HEK293 (cell line): ENCODE results near the gene CDX1.

Experiments used
- KLF8 ChIP-seq: fragments of 450-650 bp; formaldehyde crosslinking; IDR thresholded peaks from 2 replicates; pipeline ENCODE4 v1.5.1; 2016; ENCODE audit warnings: missing biosample characterization, missing genetic modification characterization
- REST ChIP-seq: fragments of 450-650 bp; formaldehyde crosslinking; IDR thresholded peaks from 2 replicates; pipeline ENCODE4 v1.5.1; 2016; ENCODE audit warnings: missing biosample characterization, missing genetic modification characterization
- SETDB1 ChIP-seq: IDR thresholded peaks from one replicate; pipeline ENCODE4 v1.6.1; 2017; ENCODE audit warnings: mild to moderate bottlenecking, low read length, moderate library complexity, mixed read lengths; ENCODE audit not compliant: insufficient read length
- YY2 ChIP-seq: fragments of 450-650 bp; formaldehyde crosslinking; IDR thresholded peaks from 2 replicates; pipeline ENCODE4 v1.5.1; 2016; ENCODE audit warnings: missing biosample characterization, missing genetic modification characterization
- ZBTB17 ChIP-seq: fragments of 450-650 bp; formaldehyde crosslinking; IDR thresholded peaks from 2 replicates; pipeline ENCODE4 v1.5.1; 2016; ENCODE audit warnings: missing biosample characterization, missing genetic modification characterization
- ZBTB21 ChIP-seq: fragments of 450-650 bp; formaldehyde crosslinking; IDR thresholded peaks from 2 replicates; pipeline ENCODE4 v1.5.1; 2017; ENCODE audit warnings: missing biosample characterization, missing genetic modification characterization
- ZNF335 ChIP-seq: fragments of 450-650 bp; formaldehyde crosslinking; conservative IDR thresholded peaks from 2 replicates; pipeline ENCODE4 v1.5.1; 2016; ENCODE audit warnings: missing biosample characterization, missing genetic modification characterization
- ZNF416 ChIP-seq: fragments of 450-650 bp; formaldehyde crosslinking; IDR thresholded peaks from 2 replicates; pipeline ENCODE4 v1.5.1; 2016; ENCODE audit warnings: missing biosample characterization, missing genetic modification characterization
- ZNF692 ChIP-seq: fragments of 450-650 bp; formaldehyde crosslinking; IDR thresholded peaks from 2 replicates; pipeline ENCODE4 v1.5.1; 2016; ENCODE audit warnings: missing biosample characterization, missing genetic modification characterization
- TF ChIP-seq, protein P1 (sequence below): fragments of 450-650 bp; formaldehyde crosslinking; IDR thresholded peaks from 2 replicates; pipeline ENCODE4 v1.5.1; 2016; ENCODE audit warnings: missing biosample characterization, missing genetic modification characterization
- TF ChIP-seq, protein P2 (sequence below): fragments of 450-650 bp; formaldehyde crosslinking; IDR thresholded peaks from 2 replicates; pipeline ENCODE4 v1.5.1; 2016; ENCODE audit warnings: missing biosample characterization, missing genetic modification characterization
- TF ChIP-seq, protein P3 (sequence below): fragments of 450-650 bp; formaldehyde crosslinking; IDR thresholded peaks from 2 replicates; pipeline ENCODE4 v1.5.1; 2016; ENCODE audit warnings: missing biosample characterization, missing genetic modification characterization, low read depth
- TF ChIP-seq, protein P4 (sequence below): fragments of 450-650 bp; IDR thresholded peaks from 2 replicates; pipeline ENCODE4 v1.5.1; 2018; ENCODE audit warnings: missing biosample characterization, missing genetic modification characterization

DNA sequence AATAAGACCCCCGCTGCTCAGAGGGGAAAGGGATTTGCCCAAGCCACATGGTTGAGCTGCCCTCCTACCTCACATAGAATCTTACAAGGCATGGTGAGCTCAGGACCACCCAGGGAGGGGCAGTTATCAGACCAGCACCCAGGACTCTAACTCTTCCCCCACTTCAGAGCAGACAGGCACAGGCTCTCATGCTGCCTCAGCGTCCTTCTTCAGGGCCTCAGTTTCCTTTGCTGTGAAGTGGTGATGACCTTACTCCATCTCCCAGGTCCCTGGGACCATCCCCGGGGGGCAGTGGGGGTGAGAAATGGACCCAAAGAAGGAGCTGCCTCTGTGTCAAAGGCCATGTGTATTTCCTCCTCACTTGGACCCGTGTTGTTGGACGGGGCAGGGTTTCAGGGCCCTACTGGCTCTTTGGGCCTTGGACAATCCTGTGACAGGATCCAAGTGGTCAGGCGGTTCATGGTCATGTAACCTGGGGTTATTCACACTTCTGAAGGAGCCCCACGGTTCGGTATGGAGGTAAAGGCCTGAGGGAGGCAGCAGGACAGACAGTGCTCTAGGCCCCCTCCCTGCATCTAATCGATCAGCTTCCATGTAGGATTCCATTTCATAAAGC, 48.5 kb upstream of the CDX1 start:
- TF ChIP-seq ZNF692 (tag by site-specific recombination) (no peak), SETDB1 (no peak), YY2 (no peak), ZBTB21 (tag by site-specific recombination) (no peak), ZNF416 (tag by site-specific recombination) (no peak), KLF8 (tag by site-specific recombination) (no peak), ZBTB17 (no peak), REST (tag by site-specific recombination) (no peak), ZNF335 (tag by site-specific recombination) (no peak)
- TF ChIP-seq, protein P1, sequence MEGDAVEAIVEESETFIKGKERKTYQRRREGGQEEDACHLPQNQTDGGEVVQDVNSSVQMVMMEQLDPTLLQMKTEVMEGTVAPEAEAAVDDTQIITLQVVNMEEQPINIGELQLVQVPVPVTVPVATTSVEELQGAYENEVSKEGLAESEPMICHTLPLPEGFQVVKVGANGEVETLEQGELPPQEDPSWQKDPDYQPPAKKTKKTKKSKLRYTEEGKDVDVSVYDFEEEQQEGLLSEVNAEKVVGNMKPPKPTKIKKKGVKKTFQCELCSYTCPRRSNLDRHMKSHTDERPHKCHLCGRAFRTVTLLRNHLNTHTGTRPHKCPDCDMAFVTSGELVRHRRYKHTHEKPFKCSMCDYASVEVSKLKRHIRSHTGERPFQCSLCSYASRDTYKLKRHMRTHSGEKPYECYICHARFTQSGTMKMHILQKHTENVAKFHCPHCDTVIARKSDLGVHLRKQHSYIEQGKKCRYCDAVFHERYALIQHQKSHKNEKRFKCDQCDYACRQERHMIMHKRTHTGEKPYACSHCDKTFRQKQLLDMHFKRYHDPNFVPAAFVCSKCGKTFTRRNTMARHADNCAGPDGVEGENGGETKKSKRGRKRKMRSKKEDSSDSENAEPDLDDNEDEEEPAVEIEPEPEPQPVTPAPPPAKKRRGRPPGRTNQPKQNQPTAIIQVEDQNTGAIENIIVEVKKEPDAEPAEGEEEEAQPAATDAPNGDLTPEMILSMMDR (tag by site-specific recombination), result no peak
- TF ChIP-seq, protein P2, sequence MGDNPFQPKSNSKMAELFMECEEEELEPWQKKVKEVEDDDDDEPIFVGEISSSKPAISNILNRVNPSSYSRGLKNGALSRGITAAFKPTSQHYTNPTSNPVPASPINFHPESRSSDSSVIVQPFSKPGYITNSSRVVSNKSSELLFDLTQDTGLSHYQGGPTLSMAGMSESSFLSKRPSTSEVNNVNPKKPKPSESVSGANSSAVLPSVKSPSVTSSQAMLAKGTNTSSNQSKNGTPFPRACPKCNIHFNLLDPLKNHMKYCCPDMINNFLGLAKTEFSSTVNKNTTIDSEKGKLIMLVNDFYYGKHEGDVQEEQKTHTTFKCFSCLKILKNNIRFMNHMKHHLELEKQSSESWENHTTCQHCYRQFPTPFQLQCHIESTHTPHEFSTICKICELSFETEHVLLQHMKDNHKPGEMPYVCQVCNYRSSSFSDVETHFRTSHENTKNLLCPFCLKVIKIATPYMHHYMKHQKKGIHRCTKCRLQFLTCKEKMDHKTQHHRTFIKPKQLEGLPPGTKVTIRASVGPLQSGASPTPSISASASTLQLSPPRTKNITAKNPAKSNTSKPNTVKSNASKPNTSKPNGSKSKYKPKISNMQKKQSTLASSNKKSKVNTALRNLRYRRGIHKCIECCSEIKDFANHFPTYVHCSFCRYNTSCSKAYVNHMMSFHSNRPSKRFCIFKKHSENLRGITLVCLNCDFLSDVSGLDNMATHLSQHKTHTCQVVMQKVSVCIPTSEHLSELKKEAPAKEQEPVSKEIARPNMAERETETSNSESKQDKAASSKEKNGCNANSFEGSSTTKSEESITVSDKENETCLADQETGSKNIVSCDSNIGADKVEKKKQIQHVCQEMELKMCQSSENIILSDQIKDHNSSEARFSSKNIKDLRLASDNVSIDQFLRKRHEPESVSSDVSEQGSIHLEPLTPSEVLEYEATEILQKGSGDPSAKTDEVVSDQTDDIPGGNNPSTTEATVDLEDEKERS (tag by site-specific recombination), result no peak
- TF ChIP-seq, protein P3, sequence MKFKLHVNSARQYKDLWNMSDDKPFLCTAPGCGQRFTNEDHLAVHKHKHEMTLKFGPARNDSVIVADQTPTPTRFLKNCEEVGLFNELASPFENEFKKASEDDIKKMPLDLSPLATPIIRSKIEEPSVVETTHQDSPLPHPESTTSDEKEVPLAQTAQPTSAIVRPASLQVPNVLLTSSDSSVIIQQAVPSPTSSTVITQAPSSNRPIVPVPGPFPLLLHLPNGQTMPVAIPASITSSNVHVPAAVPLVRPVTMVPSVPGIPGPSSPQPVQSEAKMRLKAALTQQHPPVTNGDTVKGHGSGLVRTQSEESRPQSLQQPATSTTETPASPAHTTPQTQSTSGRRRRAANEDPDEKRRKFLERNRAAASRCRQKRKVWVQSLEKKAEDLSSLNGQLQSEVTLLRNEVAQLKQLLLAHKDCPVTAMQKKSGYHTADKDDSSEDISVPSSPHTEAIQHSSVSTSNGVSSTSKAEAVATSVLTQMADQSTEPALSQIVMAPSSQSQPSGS (tag by site-specific recombination), result no peak
- TF ChIP-seq, protein P4, sequence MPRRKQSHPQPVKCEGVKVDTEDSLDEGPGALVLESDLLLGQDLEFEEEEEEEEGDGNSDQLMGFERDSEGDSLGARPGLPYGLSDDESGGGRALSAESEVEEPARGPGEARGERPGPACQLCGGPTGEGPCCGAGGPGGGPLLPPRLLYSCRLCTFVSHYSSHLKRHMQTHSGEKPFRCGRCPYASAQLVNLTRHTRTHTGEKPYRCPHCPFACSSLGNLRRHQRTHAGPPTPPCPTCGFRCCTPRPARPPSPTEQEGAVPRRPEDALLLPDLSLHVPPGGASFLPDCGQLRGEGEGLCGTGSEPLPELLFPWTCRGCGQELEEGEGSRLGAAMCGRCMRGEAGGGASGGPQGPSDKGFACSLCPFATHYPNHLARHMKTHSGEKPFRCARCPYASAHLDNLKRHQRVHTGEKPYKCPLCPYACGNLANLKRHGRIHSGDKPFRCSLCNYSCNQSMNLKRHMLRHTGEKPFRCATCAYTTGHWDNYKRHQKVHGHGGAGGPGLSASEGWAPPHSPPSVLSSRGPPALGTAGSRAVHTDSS (tag by site-specific recombination), result no peak
